NCI-H146 treated with DMSO at 0.1 percent for 48 hours (cell line): ENCODE results near the gene SOX6.
"Not testable (repeated sequence)": the region's sequence is repeated elsewhere in the genome, so short reads cannot be mapped to it uniquely, and the experiment has no call there.

Experiments used
- DNase-seq: peaks from one replicate; lab custom pipeline; 2025; ENCODE audit not compliant: unreplicated experiment; lab: John Stamatoyannopoulos, UW

Gene SOX6

DNA sequence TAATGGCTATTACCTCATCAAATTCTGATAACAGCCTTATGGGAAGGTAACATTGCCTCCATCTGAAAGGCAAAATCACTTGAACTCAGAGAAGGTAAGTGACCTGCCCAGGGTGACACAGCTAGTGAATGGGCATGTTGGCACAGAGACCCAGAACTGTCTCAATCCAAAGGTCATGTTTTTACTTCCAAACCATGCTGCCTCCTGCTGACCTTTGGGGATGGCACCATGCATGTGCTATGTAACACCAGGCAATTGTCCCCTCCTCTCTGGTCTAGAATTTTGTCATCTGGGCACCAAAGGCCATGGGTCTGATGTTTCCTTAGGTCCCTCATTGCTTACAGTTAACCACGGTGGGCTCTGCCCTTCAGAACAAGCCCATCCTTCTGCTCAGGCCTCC lies 417.4 kb downstream of the SOX6 start:
- no peak for DNase-seq

DNA sequence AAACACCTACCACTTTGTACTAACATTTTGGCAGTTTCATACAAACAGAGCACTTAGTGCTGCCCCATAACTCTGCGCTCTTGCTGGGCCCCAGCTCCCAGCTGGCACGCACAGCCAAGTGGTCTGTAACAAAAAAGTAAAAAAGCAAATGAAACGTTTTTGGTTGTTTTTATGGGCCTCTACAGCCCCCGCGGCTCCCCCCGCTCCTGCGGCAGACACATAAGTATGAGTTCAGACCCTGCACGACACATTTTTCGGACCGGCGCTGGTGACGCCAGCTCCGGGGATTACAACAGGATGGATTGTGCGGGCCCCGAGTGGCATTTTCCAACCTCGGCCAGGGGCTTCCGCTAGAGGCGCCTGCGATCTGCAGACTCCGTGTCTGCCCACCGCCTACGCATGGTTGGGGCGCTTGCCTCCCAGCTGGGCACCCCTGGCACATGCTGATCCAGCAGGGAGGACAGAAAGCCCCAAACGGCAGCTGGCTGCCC lies 418.2 kb downstream of the SOX6 start:
- DNase-seq: no peak

DNA sequence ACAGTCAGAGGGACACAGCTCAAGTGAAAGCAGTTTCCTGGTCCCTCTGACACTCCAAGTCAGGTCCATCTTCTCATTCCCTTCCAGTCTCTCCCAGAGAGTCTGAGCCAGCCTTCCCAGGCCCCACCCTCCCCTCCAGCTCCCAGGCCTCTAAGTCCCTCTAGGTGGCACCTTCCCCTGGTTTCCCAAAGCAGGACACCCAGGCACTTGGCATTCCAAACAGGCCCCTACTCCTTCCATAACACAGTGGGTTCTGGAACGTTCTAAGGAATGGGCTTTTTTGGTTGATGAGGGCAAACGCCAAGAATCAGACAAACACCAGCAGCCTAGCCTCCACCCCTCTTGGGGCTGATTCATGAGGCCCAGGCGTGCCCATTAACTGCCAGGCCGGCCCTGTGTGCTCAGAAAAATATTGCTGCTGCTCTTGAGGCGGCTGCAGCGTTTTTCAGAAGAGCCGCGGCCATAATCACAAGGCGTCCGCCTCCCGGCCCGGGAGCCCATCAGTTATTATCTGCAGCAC lies 418.7 kb downstream of the SOX6 start:
- no peak for DNase-seq

GRCh38 chr11:15936011-15936410 lies 420.3 kb downstream of the SOX6 start:
- DNase-seq: no peak

DNA sequence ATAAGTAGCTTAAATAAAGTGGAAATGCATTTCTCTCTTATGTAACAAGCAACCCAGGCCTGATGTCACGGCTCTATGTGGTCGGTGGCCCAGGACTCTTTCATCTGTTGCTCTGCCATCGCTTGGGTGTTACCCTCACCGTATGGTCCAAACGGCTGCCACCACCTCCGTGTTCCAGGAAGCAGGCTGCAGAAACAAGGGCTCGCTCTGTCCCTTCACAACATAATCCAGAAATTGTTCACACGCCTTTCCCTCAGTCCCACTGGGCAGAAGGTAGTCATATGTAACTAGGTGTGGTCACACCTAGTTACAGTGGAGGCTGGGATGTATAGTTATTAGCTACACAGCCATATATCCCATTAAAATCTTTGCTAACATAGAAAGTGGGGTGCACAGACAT lies 421.0 kb downstream of the SOX6 start:
- no peak for DNase-seq

- no peak for DNase-seq
Measured at GRCh38 chr11:15933886-15934625, 422.3 kb downstream of the SOX6 start.

DNA sequence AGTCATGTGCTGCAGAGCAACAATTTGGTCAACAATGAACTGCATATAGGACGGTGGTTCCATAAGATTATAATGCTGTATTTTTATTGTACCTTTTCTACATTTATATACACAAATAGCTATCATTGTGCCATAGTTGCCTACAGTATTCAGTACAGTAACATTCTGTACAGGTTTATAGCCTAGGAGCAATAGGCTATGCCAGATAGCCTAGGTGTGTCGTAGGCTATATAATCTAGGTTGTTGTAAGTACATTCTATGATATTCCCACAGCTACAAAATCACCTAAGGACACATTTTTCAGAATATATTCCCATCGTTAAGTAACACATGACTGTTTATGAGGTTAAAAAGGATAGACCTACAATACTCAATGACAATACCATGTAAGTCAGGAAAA lies 423.9 kb downstream of the SOX6 start:
- no peak for DNase-seq

DNA sequence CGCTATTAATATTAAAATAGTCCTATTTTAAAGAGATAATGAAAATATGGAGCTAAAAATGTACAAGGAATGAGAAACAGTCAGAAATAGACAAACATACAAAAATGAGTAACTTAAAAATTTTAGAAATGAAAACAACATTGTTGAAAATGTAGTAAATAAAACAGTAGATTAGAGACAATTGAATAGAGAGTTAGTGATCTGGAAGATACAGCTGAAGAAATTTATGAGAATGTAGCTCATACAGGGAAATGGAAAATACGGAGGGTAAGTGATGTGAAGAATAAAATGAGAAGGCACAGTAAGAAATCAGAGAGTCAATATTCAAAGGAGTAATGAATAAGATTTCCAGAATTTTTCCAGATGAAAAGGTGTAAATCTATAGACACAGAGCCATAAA lies 424.8 kb downstream of the SOX6 start:
- DNase-seq: no peak

DNA sequence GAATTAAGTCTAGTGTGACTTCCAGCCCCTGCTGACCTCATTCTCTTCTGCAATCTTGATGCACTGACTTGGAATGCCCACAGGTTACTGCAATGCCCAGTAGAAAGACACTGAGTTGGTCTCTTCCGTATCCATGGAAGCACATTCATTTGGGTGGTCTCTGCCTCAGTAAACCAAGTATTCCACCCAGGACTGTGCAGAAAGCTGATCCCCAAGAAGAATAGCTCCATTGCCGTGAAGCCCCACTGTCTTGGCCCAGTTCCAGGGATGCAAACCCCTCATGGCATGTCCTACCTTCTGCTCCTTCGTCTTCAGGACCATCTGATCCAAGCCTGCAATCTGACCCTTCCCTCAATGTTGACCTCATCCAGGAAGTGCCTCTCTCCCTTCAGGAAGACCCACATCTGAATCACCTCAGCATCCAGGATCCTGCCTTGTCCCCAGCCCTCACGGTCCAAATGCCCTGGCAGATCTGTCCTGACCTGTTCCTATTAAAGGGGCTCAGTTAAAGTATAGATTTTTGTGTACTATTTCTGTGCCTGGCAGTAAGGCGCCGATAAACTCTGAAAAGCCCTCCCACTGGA lies 425.8 kb downstream of the SOX6 start:
- no peak for DNase-seq

DNA sequence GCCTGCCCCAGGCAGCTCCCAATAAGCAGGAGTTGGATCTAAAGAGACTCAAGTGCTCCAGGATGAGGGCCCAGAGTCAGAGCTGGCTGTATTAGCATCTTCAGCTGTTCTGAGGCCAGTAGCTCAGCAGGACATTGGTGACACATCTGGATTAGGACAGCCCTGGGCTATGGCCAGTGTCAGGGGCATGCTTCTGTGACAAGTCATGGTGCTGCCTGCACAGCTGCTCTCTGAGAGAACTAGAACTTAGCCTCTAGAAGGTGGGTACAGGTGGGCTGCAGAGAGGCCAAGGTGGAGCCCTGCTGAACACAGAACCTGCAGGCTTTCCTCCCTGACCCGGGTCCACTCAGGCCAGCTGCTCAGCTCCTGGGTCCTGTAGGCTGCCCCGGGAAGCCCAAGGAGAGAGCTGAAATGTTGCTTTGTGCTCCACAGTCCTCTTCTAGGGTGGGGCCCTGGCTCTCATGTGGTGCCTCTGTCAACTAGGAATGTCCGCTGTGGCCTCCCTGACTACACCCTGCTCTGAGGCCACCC lies 426.9 kb downstream of the SOX6 start:
- DNase-seq: no peak

GRCh38 chr11:15927864-15928217 lies 428.5 kb downstream of the SOX6 start:
- no peak for DNase-seq

DNA sequence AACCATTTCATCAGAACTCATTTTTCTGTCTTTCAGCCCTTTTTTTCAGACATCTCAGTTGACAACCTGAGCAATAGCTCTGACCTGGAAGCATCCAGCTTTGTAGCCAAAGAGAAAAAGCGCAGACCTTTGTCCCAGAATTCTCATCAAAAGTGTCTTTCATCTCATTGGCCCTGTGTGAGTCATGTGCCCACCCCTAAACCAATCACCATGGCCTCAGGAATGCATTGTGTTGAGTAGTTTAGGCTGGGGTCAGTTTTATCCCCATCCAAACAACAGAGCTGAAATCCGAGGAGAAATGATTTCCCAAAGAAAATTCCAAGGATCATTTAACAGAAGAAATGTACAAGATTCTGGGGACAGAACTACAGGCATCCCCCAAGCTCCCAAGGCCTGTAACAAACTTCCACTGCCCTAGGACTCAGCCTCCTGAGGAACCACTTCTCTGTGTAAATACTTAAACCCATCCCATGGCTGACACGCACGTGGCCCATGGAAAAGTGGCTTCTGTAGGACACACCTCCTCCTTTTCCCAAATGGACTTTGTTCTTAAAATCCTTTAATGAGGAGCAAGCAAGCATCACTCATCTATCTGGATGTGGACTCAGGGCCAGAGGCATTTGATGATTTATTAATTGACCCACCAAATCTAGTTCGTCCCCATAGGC lies 429.0 kb downstream of the SOX6 start:
- no peak for DNase-seq

DNA sequence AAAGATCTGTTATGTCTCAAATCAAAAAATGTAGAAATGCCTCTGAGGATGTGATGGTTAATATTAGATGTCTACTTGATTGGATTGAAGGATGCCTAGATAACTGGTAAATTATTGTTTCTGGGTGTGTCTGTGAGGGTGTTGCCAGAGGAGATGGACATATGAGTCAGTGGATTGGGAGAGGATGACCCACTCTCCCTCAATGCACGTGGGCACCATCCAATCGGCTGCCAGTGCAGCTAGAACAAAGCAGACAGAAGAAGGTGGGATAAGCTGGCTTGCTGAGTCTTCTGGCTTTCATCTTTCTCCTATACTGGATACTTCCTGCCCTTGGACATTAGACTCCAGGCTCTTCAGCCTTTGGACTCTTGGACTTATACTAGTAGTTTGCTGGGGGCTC lies 430.3 kb downstream of the SOX6 start:
- no peak for DNase-seq

DNA sequence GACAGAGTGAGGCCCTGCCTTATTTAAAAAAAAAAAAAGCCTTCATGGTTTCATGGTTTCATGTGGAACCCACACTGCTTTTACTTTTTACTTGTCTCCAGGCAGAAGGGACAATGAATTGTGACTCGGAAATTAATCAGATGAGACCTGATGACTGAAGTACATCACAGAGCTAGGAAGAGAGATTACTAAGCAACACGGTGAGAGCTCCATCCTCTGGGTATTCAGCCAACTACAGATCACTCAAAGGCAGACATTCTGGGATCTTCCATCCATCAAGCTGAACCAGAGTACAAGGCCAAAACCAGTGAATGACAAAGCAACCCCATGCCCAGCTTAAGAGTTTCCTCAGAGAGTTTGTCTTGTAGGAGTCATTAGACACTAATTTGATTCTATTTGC lies 433.2 kb downstream of the SOX6 start:
- DNase-seq: no peak

GRCh38 chr11:15922745-15923144 lies 433.6 kb downstream of the SOX6 start:
- not testable (repeated sequence) for DNase-seq

DNA sequence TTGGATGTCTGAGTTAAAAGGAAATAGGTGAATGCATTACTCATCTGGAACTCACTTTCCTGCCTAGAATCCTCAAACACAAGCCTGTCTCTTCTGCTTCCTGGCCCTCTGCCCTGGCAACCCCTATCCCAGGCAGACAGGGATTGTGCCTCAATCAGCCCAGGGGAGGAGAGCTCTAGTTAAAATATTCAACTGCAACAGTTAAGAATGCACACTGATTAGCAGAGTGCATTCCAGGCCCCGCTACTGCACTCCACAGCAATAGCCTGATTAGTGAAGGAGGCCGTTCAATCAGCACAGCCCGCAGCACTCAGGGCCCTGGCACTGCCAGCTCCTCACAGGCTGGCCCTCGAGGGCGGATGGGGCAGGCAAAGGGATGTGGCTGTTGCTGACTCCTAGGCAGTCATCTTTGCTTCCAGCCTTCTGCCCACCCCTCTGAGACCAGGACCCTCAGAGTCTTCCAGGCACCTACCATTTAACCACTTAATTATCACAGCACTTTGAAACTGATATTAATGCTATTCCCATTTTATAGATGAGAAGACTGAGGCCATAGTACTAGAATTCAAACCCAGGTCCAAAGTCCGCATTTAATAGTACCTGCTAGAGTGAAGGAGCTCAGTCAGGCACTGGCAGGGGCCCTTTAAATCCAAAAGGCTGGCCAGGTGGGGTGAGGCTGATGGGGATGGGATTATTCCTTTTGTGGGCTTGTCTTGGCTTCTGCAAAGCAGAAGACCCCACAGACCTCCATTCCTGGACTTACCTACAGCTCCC lies 435.3 kb downstream of the SOX6 start:
- no peak for DNase-seq

GRCh38 chr11:15918674-15919073 lies 437.7 kb downstream of the SOX6 start:
- no peak for DNase-seq

- peak; percentile 79 for DNase-seq
Measured at GRCh38 chr11:15918212-15918611, 438.1 kb downstream of the SOX6 start.
